ENCODE measurements around the gene GRM3. TPM values are rescaled to one million over a fixed set of nuclear protein-coding genes. Genes with fewer than 3 reads are reported as not detected.

The GRM3 gene
- total RNA-seq, 1 donor from 2014 or later, result 1.7 TPM

DNA sequence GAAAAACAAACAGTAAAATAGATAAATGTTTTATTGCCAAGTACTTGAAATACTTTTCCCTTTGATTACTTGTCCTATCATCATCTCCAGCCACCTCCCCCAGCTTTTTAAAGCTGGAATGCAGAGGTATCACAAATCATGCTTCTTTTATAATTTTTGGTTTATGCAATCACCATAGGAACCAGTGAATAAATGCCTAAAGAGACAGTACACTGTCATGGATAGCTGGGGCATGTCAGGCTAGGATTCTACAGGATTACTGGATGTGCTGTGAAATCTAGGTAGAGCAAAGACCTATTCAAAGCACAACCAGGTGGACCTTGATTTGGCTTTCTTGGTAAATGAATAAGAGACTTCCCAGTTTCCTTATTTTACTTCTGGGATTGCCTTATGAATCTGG lies 257.2 kb downstream of the GRM3 start:
- DNase-seq (ENCODE audit: low spot score), result no peak

GRCh38 chr7:86904949-86905834 lies 261.5 kb downstream of the GRM3 start:
- DNase-seq (ENCODE audit: low spot score), result peak; percentile 33

GRCh38 chr7:86908948-86909347 lies 265.2 kb downstream of the GRM3 start:
- peak; percentile 27 for DNase-seq (ENCODE audit: low spot score)

- no peak for DNase-seq (ENCODE audit: low spot score)
These were observed 267.9 kb downstream of the GRM3 start for GRCh38 chr7:86911659-86912058.

GRCh38 chr7:86913709-86914108 lies 270.0 kb downstream of the GRM3 start:
- peak; percentile 25 for DNase-seq (ENCODE audit: low spot score)

All from umbilical cord (tissue), 2 donors.